GM19438 (cell line): Measurements from ENCODE around the gene DDX27.

Experiments used
- ATAC-seq: cut with Tn5 transposase; IDR thresholded peaks from one replicate; pipeline ENCODE4 v1.9.1; 2021; ENCODE audit warnings: low read depth; ENCODE audit not compliant: unreplicated experiment

Gene DDX27

GRCh38 chr20:49245921-49246740 is 26.9 kb downstream of the DDX27 start:
- ATAC-seq: no peak

- ATAC-seq: no peak
These were observed 28.0 kb downstream of the DDX27 start for GRCh38 chr20:49247169-49247723.

GRCh38 chr20:49247792-49248191 is 28.6 kb downstream of the DDX27 start:
- ATAC-seq: no peak

GRCh38 chr20:49248301-49248700 is 29.1 kb downstream of the DDX27 start:
- ATAC-seq: no peak

GRCh38 chr20:49248879-49249665 is 29.9 kb downstream of the DDX27 start:
- no peak for ATAC-seq

GRCh38 chr20:49252556-49253350 is 33.5 kb downstream of the DDX27 start:
- no peak for ATAC-seq

- no peak for ATAC-seq
These were observed 37.0 kb downstream of the DDX27 start for GRCh38 chr20:49256261-49256660.

- ATAC-seq: no peak
These were observed 40.1 kb downstream of the DDX27 start for GRCh38 chr20:49259284-49259683.

GRCh38 chr20:49259799-49260198 is 40.6 kb downstream of the DDX27 start:
- ATAC-seq: no peak

- no peak for ATAC-seq
These were observed 41.0 kb downstream of the DDX27 start for GRCh38 chr20:49260218-49260617.

- ATAC-seq: no peak
These were observed 42.0 kb downstream of the DDX27 start for GRCh38 chr20:49261173-49261572.

- no peak for ATAC-seq
These were observed 43.2 kb downstream of the DDX27 start for GRCh38 chr20:49262444-49262843.

GRCh38 chr20:49267327-49267726 is 48.1 kb downstream of the DDX27 start:
- ATAC-seq: no peak

GRCh38 chr20:49268600-49269365 is 49.6 kb downstream of the DDX27 start:
- ATAC-seq: no peak

- no peak for ATAC-seq
These were observed 51.0 kb downstream of the DDX27 start for GRCh38 chr20:49270177-49270576.

- no peak for ATAC-seq
These were observed 51.5 kb downstream of the DDX27 start for GRCh38 chr20:49270736-49271135.

GRCh38 chr20:49272654-49273053 is 53.4 kb downstream of the DDX27 start:
- ATAC-seq: peak; percentile 44

- ATAC-seq: no peak
These were observed 54.6 kb downstream of the DDX27 start for GRCh38 chr20:49273696-49274277.

- no peak for ATAC-seq
These were observed 56.0 kb downstream of the DDX27 start for GRCh38 chr20:49275216-49275615.

- ATAC-seq: no peak
These were observed 56.4 kb downstream of the DDX27 start for GRCh38 chr20:49275636-49276035.
